Dedifferentiated amniotic fluid mesenchymal stem cell (primary cell): ENCODE measurements around the gene CYP51A1.
"Not testable (repeated sequence)": the region's sequence is repeated elsewhere in the genome, so short reads cannot be mapped to it uniquely, and the experiment has no call there.

Experiments used
- DNase-seq: peaks from one replicate; pipeline ENCODE4 v3.0.0-alpha.2; 2016; ENCODE audit errors: extremely low spot score

Gene CYP51A1

DNA sequence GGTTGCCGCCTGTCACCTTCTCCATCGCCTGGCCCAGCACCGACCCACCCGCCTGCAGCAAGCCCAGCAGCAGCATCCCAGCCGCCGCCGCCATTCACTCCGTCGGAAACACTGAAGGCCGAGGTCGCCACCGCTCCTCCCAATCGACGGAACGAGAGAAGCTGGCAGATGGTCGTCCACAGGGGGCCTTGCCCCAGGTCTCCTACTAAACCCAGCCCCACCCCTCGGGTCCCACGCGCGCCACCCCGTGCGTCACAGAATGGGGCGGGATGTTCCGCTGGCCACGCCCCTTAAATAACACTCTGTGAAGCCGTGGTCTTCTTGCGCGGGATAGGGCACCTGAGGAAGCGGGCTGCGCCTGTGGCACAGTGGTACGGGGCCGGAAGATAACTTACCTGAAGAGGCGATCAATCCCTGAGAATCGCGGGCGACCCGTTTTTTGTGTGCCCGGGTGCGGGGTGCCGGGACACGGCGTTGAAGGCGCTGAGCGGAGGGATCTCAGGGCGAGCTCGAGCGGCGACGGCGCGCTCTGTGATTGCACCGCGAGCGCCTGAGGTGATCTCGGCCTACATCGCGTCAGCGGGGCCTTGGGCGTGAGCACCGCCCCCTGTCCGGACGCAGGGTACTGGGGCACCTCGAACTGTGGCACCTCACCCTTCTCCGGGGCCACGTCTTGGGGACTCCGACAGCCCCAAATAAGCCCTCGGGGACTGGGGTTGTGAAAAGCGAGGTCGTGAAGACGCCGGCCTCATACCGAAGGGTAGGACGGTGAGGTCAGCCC, at the start of gene CYP51A1:
TSS of gene CYP51A1 (minus strand) at position 207 of the 781 bp plus-strand sequence. CDS start at position 94, 113 bp downstream.
- peak; percentile 85 for DNase-seq

DNA sequence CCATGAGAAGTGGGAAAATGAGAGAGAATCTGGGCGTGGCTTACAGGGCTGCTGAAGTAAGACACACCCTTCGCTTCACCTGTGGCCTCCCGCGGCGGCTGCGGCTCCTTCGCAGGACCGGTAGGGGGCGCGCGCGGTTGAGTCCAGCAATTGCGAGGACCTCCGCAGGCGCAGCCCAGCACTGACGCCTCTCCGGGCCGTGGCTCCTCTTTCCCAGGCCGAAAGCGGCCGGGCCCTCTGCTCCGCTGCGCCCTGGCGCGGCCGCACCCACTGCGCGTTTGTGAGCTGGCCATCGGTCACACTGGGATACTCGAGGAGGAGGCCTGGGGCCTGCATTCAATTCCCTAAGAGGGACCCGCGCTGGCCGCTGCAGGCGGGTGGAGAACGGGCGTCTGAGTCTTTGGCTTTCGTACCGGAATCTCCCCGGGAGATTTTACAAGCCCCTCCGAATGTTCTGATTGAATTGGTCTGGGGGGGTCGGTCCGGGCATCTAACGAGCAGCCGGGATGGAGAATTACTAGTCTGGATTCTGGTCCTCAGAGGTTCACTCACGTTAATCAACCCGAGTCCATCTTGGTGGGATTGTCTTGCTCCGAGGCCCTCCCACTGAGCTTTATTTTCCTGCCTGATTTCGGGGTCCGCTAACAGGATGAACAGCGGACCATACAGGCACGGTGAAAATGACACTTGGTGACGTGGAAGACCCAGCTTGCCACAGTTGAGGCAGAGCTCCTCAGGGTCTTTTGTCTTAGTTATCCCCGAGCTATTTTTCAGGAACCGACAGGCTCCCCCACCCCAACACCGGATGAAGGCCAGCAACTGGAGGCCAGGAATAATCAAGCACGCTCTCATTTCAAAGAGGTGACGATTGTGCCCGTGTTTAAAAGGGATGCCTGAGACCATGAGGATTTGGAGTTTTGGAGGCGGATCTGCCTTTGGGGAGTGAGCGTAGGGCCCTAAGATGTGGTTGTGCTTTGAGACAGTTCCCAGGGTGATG, 44.9 kb upstream of the CYP51A1 start, which contains the start of gene LRRD1:
TSS of gene LRRD1 (minus strand) at position 215 of the 997 bp plus-strand sequence. CDS start 13,940 bp downstream, outside the sequence.
- DNase-seq = peak; percentile 36

DNA sequence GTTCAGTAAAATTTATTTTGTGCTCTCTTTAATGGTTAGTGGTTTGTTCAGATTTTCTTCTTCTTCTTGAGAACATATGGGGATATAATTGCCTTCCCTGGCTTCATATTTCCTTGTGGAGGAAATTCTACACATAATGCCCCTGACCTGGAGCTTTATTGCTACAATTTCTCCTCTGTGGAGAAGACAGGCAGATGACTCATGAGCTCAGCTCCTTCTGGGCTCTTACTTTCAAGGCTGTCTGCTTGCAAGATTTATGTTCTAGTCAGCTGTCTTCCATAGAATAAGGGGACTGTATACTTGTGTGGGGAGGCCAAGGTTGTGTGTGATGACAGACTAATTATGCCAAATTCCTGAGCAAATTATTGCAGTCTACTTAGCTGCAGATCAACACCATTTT, 43.1 kb upstream of the CYP51A1 start:
- DNase-seq = no peak

DNA sequence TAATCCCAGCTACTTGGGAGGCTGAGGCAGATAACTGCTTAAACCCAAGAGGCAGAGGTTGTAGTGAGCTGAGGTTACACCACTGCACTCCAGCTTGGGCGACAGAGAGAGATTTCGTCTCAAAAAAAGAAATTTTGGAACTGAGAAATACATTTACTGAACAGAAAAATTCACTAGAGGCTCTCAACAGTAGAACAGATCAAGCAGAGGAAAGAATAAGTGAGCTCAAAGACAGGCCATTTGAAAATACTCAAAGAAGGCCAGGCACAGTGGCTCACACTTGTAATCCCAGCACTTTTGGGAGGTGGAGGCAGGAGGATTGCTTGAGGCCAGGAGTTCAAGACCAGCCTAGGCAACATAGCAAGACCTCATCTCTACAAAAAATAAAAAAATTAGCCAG, 35.3 kb upstream of the CYP51A1 start:
- DNase-seq = not testable (repeated sequence)

DNA sequence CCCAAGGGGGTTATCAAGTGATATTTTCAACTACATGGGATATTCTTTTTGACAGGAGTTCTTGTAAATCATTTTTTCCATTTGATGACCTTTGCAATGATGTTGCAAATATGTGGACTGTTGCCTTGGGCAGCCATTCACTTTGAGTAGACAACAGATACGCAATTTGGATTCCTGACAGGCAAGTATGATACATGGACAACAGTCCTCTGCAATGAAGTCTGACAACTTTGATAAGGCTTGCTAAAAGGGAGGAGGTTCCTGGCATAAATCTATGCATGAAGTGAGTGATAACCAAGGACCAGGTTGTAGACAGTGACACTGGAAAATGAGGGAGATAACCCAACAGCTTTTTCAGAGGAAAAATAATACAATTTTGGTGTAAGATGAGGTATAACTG, 27.0 kb upstream of the CYP51A1 start:
- no peak for DNase-seq

DNA sequence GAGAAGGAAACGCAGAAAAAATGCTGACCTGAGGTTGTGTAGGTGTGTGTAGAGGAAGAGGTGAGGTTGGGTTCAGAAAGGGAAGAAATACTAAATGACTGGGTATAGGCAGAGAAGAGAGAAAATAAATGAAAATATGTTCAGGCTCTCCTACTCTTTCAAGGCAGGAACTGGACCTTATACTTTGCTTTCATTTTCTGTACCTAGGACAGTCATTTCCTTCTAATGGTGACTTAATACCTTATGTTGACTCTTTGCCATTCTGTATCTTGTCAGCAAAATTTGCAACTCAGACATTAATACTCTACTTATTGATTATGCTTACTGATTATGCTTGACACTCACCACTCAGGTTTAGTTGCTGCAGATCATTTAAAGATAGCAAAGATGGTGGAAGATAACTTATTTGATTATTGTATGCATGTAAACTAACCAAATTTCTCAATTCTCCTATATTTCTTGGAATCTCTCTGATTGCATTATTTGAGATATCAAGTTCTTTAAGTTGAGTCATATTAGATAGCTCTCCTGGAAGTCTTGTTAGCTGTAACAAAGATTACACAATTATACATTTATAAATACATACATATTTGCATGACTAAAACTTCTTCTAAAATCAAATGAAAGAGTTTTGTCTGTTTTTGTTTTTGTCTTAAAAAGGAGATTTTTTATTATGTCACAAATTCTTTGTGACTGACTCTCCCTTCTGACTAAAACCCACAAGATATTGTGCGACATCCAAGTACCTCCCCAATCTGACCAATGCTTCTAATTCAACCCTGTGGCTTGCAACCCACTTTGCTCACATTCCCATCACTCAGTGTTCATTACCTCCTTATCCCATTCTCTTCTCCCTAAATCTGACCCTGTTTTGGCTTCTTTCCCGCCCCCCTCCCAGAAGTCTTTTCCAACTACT, 24.6 kb upstream of the CYP51A1 start:
- peak; percentile 79 for DNase-seq

DNA sequence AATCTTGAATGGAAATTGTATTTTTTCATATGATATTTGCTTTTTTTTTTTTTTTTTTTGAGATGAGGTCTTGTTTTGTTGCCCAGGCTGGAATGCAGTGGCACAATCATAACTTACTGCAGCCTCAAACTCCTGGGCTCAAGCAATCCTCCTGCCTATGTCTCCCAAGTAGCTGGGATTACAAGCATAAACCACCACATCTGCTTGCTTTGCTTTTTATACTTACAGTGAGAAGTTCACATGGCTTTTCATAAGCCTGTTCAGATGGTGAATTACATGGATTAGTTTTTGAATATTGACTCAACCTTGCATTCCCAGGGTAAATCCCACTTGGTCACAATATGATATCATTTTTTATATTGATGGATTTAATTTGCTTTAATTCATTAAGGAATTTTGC, 22.7 kb upstream of the CYP51A1 start:
- peak; percentile 20 for DNase-seq

DNA sequence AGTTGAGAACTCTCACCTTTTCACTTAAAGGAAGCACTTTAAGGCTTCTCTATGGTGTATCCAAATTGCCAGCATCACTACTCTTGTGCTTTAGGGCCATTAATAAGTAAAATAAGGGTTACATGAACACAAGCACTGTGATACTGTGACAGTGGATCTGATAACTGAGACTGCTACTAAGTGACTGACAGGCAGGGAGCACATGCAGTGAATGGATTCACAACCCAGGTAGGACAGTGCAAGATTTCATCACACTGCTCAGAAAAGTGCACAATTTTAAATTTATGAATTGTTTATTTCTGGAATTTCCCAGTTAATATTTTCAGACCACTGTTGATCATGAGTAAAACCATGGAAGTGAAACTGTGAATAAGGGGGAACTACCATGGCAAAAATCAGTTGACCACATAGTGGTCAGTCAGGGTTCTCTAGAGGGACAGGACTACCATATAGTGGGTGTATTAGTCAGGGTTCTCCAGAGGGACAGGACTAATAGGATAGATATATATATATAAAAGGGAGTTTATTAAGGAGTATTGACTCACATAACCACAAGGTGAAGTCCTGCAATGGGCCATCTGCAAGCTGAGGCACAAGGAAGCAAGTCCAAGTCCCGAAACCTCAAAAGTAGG, 20.9 kb upstream of the CYP51A1 start:
- DNase-seq = no peak

DNA sequence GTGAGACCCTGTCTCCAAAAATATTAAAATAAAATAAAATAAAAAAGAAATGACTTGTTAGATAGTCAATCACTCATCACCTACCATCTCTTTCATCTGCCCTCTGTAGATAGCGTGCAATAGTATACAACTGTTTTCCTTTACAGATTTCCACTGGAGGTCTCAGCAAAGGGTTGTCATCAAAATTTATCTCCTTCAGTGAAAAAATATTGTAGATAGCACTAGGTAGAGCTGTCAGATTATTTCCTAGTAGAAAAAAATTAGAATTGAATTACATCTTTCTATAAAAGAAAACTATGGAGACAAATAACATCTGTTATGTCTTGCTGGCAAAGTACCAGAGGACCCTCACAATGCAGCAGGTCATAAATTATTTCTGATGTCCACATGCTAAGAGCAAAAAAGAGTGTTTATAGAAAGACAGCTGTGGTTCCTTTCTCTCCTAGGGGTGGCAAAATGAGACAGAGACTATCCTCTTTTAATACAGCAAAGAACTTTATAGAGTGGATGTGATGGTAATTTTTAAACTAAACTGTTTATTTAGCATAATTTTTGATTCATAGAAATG, 16.3 kb upstream of the CYP51A1 start:
- DNase-seq = no peak

DNA sequence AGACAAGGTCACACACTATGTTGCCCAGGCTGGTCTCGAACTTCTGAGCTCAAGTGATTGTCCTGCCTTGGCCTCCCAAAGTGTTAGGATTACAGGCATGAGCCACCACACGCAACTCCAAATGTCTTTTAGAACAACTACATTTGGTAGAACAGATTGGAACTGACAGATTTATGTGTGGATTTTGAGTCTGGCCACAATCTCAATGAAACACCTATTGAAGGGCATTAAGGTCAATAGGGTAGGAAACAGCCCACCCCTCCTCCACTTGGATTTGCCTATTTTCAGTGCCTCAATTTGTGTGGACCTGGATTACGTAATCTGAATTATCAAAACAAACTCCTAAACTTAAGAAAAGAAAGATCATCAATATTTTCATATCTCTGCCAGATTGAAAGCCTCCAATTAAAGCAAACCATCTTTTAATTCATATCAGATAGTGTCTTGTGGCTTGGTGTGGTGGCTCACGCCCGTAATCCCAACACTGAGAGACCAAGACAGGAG, 15.5 kb upstream of the CYP51A1 start:
- DNase-seq = no peak

DNA sequence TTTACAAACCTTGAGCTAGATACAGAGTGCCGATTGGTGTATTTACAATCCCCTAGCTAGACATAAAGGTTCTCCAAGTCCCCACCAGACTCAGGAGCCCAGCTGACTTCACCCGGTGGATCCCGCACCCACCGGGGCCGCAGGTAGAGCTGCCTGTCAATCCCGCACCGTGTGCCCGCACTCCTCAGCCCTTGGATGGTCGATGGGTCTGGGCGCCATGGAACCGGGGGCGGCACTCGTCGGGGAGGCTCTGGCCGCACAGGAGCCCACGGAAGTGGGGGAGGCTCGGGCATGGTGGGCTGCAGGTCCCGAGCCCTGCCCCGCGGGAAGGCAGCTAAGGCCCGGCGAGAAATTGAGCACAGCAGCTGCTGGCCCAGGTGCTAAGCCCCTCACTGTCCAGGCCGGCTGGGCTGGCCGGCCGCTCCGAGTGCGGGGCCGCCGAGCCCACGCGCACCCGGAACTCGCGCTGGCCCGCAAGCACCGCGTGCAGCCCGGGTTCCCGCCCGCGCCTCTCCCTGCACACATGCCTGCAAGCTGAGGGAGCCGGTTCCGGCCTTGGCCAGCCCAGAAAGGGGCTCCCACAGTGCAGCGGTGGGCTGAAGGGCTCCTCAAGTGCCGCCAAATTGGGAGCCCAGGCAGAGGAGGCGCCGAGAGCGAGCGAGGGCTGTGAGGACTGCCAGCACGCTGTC, 9.1 kb upstream of the CYP51A1 start:
- not testable (repeated sequence) for DNase-seq

DNA sequence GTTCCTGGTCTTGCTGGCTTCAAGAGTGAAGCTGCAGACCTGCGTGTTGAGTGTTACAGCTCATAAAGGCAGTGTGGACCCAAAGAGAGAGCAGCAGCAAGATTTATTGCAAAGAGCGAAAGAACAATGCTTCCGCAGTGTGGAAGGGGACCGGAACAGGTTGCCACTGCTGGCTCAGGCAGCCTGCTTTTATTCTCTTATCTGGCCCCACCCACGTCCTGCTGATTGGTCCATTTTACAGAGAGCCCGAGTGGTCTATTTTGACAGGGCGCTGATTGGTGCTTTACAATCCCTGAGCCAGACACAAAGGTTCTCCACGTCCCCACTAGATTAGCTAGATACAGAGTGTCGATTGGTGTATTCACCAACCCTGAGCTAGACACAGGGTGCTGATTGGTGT, 8.5 kb upstream of the CYP51A1 start:
- DNase-seq = not testable (repeated sequence)

DNA sequence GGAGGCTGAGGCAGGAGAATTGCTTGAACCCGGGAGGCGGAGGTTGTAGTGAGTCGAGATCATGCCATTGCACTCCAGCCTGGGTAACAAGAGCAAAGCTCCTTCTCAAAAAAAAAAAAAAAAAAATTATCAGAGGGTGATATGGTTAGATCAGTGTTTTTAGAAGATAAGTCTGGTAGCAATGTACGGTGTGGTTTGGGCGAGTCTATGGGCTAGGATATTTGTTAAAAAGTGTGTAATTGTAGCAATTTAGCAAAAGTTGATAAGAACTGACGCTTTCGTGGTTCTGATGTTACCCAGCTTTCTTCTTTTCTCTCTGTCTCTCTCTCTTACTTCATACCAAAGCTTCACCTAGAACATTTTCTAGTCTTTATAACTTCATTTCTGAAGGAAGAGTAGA, 6.9 kb upstream of the CYP51A1 start:
- no peak for DNase-seq

DNA sequence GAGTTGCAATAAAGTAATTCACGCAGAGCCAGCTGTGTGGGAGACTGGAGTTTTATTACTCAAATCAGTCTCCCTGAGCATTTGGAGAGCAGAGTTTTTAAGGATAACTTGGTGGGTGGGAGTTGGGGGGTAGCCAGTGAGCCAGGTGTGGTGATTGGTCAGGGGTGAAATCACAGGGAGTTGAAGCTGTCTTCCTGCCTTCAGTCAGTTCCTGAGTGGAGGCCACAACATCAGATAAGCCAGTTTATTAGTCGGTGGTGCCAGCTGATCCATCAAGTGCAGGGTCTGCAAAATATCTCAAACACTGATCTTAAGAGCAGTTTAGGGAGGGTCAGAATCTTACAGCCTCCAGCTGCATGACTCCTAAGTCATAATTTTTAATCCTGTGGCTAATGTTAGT, 3.3 kb upstream of the CYP51A1 start:
- DNase-seq = no peak

DNA sequence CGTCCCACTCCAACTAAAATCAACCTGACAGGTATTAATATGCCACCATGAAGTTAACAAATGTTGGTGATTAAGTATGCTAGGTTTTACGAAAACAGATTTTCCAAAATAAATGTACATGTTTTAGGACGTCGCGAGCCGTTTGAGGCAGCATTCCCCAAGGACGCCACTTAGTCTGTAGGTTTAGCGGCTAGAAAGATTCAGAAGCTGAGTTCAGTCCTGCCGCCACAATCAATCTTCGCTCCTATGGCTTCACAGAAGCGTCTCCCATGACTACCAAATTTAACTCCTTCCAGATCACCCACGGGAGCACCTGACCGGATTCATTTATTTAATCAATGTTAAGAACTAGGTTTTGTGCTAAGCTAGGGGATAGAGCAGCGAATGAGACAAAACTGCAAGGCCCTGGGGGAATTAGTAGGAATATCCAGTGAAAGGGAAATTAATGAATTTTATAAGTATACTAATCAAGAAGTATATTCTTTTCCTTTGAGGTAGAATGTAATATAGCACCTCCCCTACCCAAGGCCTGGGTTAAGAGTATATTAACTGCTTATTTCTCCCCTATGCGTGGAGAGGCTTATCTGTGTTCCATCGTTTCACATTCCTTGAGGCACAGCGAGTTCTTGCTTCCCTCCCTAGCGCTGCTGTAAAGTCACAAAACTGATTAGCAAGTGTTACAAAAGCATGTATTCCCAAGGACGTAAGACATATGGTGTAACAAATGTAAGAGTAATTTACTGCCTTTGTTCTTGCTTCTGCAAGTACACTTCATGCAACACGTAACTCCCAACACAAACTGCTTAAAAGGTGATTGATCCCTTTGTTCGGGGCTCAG, 994 bp upstream of the CYP51A1 start:
- no peak for DNase-seq

DNA sequence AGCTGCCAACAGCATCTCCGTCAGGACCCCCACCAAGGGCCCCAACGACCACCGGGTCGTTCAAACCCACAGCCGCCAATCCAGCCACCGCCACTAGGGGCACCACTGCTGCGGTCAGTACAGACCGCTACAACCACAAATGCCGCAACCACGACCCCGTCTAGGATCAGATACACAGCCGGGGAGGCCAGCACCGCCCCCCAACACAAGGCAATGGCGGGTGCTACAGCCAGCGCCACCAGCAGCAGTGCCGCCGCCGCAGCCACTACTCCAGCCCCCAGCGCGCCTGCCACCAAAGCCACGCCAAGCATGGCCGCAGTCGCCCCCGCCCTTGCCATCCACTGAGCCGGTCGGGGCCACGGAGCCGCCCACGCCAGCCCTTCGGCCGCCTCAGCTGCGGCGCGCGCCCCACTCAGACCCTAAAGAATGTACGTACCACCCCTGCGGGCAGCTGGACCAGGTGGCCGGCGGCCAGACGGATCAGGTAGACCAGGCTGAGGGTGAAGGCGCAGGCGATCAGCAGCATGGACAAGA, 473 bp downstream of the CYP51A1 start:
- DNase-seq = peak; percentile 44

DNA sequence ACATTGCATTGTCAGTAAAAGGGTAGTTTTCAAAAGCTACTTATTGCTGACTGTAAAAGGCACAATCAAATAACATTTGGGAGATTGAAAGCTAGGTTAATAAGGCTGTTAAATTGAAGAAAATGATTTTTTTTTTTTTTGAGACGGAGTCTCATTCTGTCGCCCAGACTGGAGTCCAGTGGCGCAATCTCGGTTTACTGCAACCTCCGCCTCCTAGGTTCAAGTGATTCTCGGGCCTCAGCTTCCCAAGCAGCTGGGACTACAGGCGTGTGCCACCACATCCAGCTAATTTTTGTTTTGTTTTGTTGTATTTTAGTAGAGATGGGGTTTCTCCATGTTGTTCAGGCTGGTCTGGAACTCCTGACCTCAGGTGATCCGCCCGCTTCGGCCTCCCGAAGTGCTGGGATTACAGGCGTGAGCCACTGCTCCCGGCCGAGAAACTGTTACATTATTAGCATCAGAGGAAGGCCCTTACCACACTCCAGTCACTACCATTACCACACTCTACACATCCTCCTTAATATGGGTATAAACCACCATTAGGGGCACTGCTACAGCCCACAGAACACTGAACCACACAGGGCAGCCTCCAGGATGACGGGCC, 1.0 kb downstream of the CYP51A1 start:
- no peak for DNase-seq

DNA sequence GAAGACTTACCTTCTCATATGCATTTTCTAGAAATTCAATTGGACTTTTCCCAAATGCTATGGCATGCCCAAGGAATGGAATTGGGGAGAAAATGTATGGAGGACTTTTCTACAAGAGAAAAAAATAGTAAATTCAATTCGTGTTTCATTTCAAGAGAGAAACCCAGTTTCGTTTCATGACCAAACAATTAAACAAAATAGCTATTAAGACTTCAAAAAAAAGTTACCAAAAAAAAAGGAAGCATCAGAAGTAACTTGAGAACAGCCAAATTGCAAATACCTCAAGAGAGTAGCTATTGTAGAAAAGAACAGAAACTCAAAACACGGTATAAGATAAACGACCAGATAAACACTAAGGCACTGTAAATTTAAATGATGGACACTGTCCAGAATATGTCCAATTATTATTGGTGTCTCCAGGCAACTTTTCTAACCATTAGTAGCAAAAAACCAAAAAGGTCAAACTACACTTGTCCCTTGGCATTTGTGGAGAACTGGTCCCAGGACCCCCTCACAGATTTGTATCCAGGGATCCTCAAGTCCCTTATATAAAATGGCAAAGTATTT, 2.4 kb downstream of the CYP51A1 start:
- DNase-seq = no peak
